GM19438 (cell line): Measurements from ENCODE around the gene MS4A1.
"Not testable (repeated sequence)": the region's sequence is repeated elsewhere in the genome, so short reads cannot be mapped to it uniquely, and the experiment has no call there.

Experiments
- ATAC-seq: cut with Tn5 transposase; IDR thresholded peaks from one replicate; pipeline ENCODE4 v1.9.1; 2021; ENCODE audit warnings: low read depth; ENCODE audit not compliant: unreplicated experiment

Gene MS4A1

GRCh38 chr11:60455531-60456042, at the start of gene MS4A1:
MS4A1 (plus strand) TSS chr11:60455847; CDS start chr11:60462375, 6,528 bp downstream.
- peak; percentile 73 for ATAC-seq

DNA sequence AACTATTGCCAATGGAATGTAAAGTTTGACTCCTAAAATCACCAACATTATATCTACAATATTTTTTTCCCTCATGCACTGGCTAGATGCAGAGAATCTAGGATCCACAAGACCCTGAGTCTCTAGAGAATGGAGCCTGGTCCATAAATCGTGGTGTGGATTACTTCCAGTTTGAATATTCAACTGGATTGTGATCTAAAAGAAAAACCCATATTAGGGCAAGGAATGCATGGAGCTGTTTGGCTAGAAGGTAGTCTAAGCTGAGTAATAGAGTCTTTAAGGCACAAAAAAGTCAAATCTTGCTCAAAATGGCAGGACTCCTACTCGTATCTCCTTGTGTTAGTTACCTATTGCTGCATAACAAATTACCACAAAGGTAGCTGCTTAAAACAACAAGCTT, 35.6 kb upstream of the MS4A1 start:
- ATAC-seq: no peak

DNA sequence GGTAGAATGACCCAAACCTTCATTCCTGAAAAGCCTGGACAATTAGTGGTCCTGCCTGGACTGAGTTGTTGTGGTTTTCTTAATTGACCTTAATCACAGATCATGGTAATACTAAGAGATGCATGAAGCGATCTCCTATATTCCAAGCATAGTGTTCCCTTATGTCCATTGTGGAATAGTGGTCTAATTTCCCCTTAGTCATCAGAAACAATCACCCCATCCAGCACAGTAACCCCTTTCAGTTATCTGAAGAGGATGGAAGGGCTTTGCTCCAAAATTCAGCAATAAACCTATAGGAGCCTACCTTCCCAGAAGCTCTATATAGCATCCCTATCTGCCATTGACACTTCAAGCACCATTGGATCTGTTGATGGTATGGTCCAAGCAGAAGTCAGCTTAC, 33.0 kb upstream of the MS4A1 start:
- no peak for ATAC-seq

- ATAC-seq: no peak
These were observed 27.1 kb upstream of the MS4A1 start for GRCh38 chr11:60428517-60428916.

DNA sequence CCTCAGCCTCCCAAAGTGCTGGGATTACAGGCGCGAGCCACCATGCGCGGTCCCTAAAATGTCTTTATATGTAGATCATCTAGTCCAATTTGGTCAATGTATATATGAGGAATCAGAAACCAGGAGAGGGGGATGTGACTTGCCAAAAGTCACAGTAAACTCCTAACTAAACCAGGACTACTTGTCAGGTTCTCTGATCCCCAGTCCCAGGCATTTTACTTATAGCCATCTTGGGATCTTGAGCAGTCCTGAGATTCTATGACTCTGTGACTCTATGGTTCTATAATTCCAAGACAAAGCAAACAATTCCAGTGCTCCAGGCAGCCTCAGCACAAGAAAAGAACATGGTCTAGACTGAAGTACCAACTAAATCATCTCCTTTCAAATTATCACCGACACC, 26.4 kb upstream of the MS4A1 start, which contains the start of gene MS4A5:
MS4A5 (plus strand) TSS at position 301 of the 400 bp plus-strand sequence. CDS start 103 bp downstream, outside the sequence.
- no peak for ATAC-seq

DNA sequence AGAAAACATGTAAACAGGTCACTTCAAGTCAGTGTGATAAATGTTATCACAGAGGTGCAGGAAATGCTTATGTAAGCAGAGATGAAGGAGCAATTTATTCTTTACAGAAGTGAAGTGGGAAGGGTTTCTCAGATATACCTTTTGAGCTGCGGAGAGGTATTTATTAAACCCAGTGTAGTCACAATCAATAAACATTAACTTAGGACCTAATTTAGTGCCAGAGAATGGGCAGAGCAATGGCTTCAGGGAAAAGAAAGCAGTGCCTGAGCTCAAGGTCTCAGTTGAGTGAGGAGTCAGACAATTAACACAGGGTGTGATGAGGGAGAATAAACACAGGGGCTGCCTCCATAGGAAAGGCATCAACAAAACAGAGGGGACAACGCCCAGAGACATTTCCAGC, 24.4 kb upstream of the MS4A1 start:
- ATAC-seq: no peak

DNA sequence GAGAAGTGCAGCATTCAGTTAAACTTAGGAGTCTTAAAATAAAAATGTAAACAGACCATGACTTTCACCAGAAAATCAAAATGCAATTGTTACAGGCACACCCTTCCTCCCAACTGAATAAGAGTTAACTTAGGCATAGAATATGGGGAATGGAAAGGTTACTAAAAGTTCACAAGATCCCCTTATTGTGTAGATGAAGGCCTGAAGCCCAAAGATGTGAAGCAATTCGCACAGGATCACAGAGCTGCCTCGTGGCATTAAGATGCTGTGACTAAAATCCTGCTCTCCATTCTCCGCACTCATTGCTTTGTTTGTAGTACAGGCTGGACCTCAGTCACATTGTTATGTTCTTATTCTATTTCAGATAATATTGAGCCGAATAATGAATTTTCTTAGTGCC, 22.2 kb upstream of the MS4A1 start:
- no peak for ATAC-seq

GRCh38 chr11:60447070-60447469, 8.6 kb upstream of the MS4A1 start:
- ATAC-seq: no peak

- ATAC-seq: no peak
These were observed 7.8 kb upstream of the MS4A1 start for GRCh38 chr11:60447846-60448245.

DNA sequence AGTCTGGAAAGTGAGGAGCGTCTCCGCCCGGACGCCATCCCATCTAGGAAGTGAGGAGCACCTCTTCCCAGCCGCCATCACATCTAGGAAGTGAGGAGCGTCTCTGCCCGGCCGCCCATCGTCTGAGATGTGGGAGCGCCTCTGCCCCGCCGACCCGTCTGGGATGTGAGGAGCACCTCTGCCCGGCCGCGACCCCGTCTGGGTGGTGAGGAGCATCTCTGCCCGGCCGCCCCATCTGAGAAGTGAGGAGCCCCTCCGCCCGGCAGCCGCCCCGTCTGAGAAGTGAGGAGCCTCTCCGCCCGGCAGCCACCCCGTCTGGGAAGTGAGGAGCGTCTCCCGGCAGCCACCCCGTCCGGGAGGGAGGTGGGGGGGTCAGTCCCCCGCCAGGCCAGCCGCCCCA, 4.5 kb upstream of the MS4A1 start:
- not testable (repeated sequence) for ATAC-seq

DNA sequence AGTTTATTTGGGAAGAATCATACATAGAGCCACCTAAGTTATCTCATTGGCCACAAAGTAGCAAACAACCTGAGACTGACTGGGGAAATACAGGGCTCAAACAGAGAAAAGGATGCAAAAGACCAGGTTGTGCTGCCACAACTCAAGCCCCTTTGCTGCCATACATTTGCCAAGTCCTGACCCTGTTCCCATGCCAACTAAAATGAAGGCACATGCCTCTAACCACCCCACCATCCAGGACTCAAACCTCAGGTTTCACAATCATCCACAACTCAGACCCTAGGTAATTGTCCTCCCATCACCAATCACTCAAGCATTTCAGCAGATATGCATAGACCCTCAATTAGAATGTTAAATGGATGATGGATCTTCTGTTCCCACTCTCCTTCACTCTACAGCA, 1.4 kb upstream of the MS4A1 start:
- no peak for ATAC-seq

GRCh38 chr11:60457576-60457975, 1.9 kb downstream of the MS4A1 start:
- peak; percentile 43 for ATAC-seq

DNA sequence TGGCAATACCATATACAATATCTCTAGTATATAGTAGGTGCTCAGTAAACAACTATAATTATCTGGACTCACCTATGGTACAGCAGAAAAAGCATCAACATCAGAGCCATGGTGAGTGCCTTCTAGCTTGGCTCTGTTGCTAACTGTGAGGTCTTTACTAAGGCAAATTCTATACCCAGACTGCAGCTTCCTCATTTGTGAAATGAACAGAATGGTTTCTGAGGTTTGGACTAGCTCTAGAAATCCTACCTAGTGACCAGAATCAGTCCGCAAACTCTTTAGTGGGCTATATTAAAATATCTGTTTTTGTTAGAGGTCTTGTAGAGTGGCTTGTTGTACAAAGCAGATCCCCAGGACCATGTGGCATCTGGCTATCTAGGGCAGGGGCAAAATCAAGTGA, 3.7 kb downstream of the MS4A1 start:
- ATAC-seq: no peak

DNA sequence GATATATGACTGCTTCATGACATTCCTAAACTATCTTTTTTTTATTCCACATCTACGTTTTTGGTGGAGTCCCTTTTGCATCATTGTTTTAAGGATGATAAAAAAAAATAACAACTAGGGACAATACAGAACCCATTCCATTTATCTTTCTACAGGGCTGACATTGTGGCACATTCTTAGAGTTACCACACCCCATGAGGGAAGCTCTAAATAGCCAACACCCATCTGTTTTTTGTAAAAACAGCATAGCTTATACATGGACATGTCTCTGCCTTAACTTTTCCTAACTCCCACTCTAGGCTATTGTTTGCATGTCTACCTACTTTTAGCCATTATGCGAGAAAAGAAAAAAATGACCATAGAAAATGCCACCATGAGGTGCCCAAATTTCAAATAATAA, 13.2 kb downstream of the MS4A1 start:
- ATAC-seq: no peak

- no peak for ATAC-seq
These were observed 14.1 kb downstream of the MS4A1 start for GRCh38 chr11:60469723-60470122.

GRCh38 chr11:60477035-60477445, 21.4 kb downstream of the MS4A1 start:
- ATAC-seq: peak; percentile 54

DNA sequence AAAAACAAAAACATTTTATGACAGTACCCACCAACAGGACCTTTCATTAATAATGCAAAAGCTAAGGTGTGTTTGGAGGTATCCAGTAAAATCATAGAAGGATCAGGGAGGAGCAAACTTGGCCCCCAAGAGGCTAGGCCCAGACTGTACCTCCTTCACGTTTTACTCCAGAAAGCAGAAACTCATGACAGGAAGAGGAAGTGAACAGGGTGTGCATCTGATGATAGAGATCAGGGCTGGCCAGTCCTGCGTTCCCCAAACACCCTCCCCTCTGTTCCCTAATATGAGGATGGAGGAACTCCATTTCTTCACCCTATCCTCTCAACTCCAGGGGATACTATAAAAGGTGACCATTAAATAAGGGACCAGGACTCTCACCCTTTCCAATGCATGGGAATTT, 26.7 kb downstream of the MS4A1 start:
- ATAC-seq: no peak

DNA sequence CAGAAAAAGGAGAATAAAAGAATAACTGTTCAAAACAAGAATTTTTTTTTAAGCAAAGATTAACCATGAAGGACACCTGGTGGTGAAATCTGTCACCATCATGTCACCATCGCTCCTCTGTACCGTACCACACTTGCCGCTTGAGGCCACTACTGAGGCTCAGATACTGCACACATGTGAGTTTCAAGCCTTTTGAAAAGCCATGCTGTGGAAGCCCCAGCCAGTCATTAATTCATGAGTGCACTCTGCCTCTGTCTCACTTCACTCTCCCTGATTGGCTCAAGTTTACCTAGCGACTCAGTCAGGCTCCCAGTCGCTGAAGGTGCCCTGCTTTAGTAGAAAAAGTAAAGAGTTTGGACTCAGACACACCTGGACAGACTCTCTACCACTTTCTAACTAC, 30.3 kb downstream of the MS4A1 start:
- peak; percentile 92 for ATAC-seq

GRCh38 chr11:60492488-60493009, 36.9 kb downstream of the MS4A1 start, which contains the start of gene MS4A12:
MS4A12 (plus strand) TSS chr11:60492778; CDS start chr11:60497319, 4,541 bp downstream.
- no peak for ATAC-seq

- no peak for ATAC-seq
These were observed 37.8 kb downstream of the MS4A1 start for GRCh38 chr11:60493454-60493853.

DNA sequence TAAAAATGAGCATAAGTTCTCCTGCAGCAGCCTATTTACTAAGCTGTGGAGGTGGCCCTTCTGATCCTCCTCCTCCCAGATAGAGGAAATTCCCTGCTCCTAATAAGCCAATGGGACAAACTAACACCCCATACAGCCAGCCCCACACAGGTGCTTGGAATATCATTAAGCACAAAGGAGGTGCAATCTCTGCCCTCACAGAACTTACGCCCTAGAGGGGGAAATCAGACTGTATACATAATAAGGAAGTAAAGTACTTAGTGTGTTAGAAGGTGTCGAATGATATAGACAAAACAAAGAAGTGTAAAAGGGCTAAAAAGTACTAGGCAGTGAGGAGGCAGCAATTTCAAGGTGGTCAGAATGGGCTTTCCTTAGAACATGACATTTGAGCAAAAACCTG, 42.8 kb downstream of the MS4A1 start:
- ATAC-seq: no peak

- no peak for ATAC-seq
These were observed 43.2 kb downstream of the MS4A1 start for GRCh38 chr11:60498853-60499252.
